NT2/D1 (cell line): ENCODE measurements around the gene CELSR1.

Source experiments
- SUZ12 ChIP-seq: IDR thresholded peaks from 2 replicates; pipeline ENCODE4 v1.6.1; 2011; ENCODE audit not compliant: insufficient read length, insufficient read depth; ENCODE audit errors: extremely low read depth
- YY1 ChIP-seq: IDR thresholded peaks from 2 replicates; pipeline ENCODE4 v1.6.1; 2011; ENCODE audit not compliant: insufficient read length, insufficient read depth
- ZNF274 ChIP-seq: IDR thresholded peaks from 2 replicates; pipeline ENCODE4 v1.6.1; 2011; ENCODE audit warnings: mild to moderate bottlenecking, low read depth, low read length

DNA sequence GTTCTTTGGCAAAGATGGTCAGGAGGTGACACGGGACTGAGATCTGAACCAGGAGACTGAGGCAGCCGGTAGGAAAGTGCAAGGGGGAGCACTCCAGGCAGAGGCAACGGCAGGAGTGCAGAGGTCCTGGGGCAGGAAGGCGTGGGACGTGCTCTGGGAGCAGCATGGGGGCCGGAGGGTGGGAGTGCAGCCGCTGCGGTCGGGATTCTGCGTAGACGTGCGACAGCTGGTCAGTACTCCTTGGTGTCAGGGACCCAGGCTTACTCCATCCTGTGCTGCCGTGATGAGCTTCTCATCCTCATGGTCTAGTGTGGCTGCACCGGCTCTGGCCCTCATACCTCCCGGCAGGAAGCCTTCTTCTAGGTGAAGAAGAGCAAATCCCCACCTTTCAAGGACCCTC, 218.8 kb downstream of the CELSR1 start:
- TF ChIP-seq YY1 (no peak), ZNF274 (no peak), SUZ12 (no peak)
